ENCODE measurements around the gene KANK2.
"Not testable (repeated sequence)": the region's sequence is repeated elsewhere in the genome, so short reads cannot be mapped to it uniquely, and the experiment has no call there.

Gene KANK2

GRCh38 chr19:11195681-11196080 is 1.7 kb downstream of the KANK2 start:
- DNase-seq = no peak

GRCh38 chr19:11194656-11195558 is 2.4 kb downstream of the KANK2 start:
- DNase-seq = no peak

- DNase-seq = no peak
Observed at GRCh38 chr19:11194173-11194572, 3.2 kb downstream of the KANK2 start.

- no peak for DNase-seq
Observed at GRCh38 chr19:11192957-11193939, 4.1 kb downstream of the KANK2 start.

GRCh38 chr19:11191934-11192333 is 5.4 kb downstream of the KANK2 start:
- no peak for DNase-seq

GRCh38 chr19:11191273-11191755 is 6.0 kb downstream of the KANK2 start:
- DNase-seq = no peak

- DNase-seq = no peak
Observed at GRCh38 chr19:11190501-11190900, 6.8 kb downstream of the KANK2 start.

- no peak for DNase-seq
Observed at GRCh38 chr19:11187441-11187840, 9.9 kb downstream of the KANK2 start.

- DNase-seq = no peak
Observed at GRCh38 chr19:11182994-11183393, 14.4 kb downstream of the KANK2 start.

GRCh38 chr19:11181488-11181887 is 15.9 kb downstream of the KANK2 start:
- no peak for DNase-seq

- DNase-seq = not testable (repeated sequence)
Observed at GRCh38 chr19:11180975-11181374, 16.4 kb downstream of the KANK2 start.

- DNase-seq = no peak
Observed at GRCh38 chr19:11180346-11180745, 17.0 kb downstream of the KANK2 start.

GRCh38 chr19:11179716-11180297 is 17.5 kb downstream of the KANK2 start:
- DNase-seq = no peak

GRCh38 chr19:11179145-11179465 is 18.2 kb downstream of the KANK2 start:
- not testable (repeated sequence) for DNase-seq

GRCh38 chr19:11177592-11177991 is 19.8 kb downstream of the KANK2 start:
- no peak for DNase-seq

- DNase-seq = no peak
Observed at GRCh38 chr19:11176466-11177193, 20.7 kb downstream of the KANK2 start.

- DNase-seq = no peak
Observed at GRCh38 chr19:11175920-11176319, 21.4 kb downstream of the KANK2 start.

- no peak for DNase-seq
Observed at GRCh38 chr19:11174336-11174735, 23.0 kb downstream of the KANK2 start.

- DNase-seq = no peak
Observed at GRCh38 chr19:11173516-11174155, 23.7 kb downstream of the KANK2 start.

GRCh38 chr19:11172576-11172975 is 24.8 kb downstream of the KANK2 start:
- DNase-seq = no peak

GRCh38 chr19:11171144-11171543 is 26.2 kb downstream of the KANK2 start:
- DNase-seq = no peak

Measured in CD4-positive, alpha-beta T cell treated with Interleukin-6 for 4 hours (primary cell).